ENCODE data around the gene RCOR2.

- TF ChIP-seq POLR2A (IDR thresholded peaks at IDR 0.05) = no peak
- no peak for TF ChIP-seq CTCF (IDR thresholded peaks at IDR 0.05)
These were observed 14.1 kb upstream of the RCOR2 start for GRCh38 chr11:63931045-63931444.

Data from right lobe of liver (tissue), 4 donors.